ENCODE results near the gene DECR2.

Gene DECR2

DNA sequence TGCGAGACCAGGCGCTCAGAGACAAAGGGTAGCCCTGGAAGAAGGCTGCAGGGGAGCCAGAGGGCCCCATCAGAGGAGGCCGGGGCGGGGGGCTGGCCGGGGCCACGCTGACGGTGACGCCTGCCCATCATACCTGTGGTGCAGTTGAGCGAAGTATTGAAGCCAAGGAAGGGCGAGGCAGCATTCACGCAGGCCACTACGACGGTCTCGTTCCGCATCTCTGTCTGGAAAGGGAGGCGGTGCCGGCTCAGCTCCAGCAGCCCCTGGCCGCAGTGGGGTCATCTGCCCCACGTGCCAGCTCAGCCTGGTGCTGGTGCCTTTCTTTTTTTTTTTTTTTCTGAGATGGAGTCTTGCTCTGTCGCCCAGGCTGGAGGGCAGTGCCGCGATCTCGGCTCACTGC, 26.5 kb upstream of the DECR2 start:
- Histone ChIP-seq H3K79me2 (ENCODE audit: insufficient read depth, low read length) (peaks cover 3% of the 10 kb centered on the region; the same call in 1 of the 2 replicates), H3K27me3 (ENCODE audit: low read length) (no peaks in the 10 kb centered on the region), H3K36me3 (ENCODE audit: low read length) (no peaks in the 10 kb centered on the region), H3K4me2 (ENCODE audit: low read depth, low read length, poor library complexity, severe bottlenecking) (no peak overlapping the region), H2AFZ (ENCODE audit: low read depth, low read length, severe bottlenecking) (no peak overlapping the region), H3F3A (ENCODE audit: insufficient read depth) (0 out of 2 replicates have a peak, but pooled peaks cover 4% of the 10 kb centered on the region), H3K9ac (ENCODE audit: low read length) (no peak overlapping the region), H4K20me1 (ENCODE audit: low read depth, low read length) (no peaks in the 10 kb centered on the region), H3K4me3 (ENCODE audit: insufficient read depth, low read length, poor library complexity, severe bottlenecking) (no peak overlapping the region), H3K9me2 (replicated peaks; ENCODE audit: insufficient read depth, low read length) (no peaks in the 10 kb centered on the region), H3K9me3 (ENCODE audit: insufficient read depth, low read length) (no peaks in the 10 kb centered on the region), H3K27ac (ENCODE audit: low read depth, low read length) (no peak overlapping the region)
- TF ChIP-seq, protein P1, sequence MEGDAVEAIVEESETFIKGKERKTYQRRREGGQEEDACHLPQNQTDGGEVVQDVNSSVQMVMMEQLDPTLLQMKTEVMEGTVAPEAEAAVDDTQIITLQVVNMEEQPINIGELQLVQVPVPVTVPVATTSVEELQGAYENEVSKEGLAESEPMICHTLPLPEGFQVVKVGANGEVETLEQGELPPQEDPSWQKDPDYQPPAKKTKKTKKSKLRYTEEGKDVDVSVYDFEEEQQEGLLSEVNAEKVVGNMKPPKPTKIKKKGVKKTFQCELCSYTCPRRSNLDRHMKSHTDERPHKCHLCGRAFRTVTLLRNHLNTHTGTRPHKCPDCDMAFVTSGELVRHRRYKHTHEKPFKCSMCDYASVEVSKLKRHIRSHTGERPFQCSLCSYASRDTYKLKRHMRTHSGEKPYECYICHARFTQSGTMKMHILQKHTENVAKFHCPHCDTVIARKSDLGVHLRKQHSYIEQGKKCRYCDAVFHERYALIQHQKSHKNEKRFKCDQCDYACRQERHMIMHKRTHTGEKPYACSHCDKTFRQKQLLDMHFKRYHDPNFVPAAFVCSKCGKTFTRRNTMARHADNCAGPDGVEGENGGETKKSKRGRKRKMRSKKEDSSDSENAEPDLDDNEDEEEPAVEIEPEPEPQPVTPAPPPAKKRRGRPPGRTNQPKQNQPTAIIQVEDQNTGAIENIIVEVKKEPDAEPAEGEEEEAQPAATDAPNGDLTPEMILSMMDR (IDR thresholded peaks at IDR 0.05; ENCODE audit: insufficient read depth, low read length, poor library complexity, severe bottlenecking) = no peak
- no peak for TF ChIP-seq EZH2phosphoT487 (conservative IDR thresholded peaks at IDR 0.05; ENCODE audit: low read length)

DNA sequence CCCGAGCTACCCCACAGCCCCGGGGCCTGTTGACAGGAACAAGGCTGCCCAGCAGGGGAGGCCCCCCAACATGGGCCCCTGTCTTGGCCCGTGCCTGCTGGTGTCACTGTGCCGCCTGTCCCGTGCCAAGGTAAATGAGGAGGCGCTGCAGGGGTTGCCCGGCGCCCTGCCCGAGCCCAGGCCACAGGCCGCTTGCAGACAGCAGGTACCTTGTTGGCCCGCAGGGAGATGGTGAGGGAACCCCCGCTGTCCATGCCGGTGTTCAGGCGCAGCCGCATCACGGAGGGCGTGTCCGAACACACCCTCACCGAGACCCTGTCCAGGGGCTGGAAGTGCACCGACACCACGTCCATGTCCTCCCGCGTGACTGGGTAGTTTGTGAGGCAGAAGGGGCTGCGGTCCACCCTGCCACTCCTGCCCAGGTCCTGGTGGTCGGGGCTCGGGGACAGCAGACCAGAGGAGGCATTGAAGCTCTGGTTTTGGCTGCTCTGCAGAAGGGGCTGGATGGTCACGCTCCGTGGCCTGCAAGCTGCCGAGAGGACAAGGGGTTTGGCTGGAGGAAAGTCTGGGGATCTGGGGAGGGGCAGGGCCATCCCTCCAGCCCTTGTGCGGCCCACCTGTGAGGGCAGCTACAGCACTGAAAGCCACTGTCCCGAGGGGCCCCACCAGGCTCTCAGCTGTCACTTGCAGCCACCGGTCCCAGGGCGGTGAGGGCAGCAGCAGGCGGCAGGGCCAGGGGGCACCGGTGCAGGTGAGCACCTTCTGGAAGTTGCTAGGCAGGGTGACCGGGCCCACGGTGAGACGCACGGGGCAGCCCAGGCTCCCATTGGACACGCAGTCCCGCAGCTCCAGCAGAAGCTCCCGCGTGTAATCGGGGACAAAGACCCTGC, 25.5 kb upstream of the DECR2 start:
- Histone ChIP-seq H3K9me3 (ENCODE audit: insufficient read depth, low read length) (no peaks in the 10 kb centered on the region), H3K4me3 (ENCODE audit: insufficient read depth, low read length, poor library complexity, severe bottlenecking) (no peak overlapping the region), H2AFZ (ENCODE audit: low read depth, low read length, severe bottlenecking) (no peak overlapping the region), H3K9me2 (replicated peaks; ENCODE audit: insufficient read depth, low read length) (no peaks in the 10 kb centered on the region), H3K9ac (ENCODE audit: low read length) (no peak overlapping the region), H3K4me2 (ENCODE audit: low read depth, low read length, poor library complexity, severe bottlenecking) (no peak overlapping the region), H3K27ac (ENCODE audit: low read depth, low read length) (no peak overlapping the region), H4K20me1 (ENCODE audit: low read depth, low read length) (no peaks in the 10 kb centered on the region), H3K36me3 (ENCODE audit: low read length) (no peaks in the 10 kb centered on the region), H3F3A (ENCODE audit: insufficient read depth) (no peaks in the 10 kb centered on the region), H3K79me2 (ENCODE audit: insufficient read depth, low read length) (peaks cover 3% of the 10 kb centered on the region; the same call in 1 of the 2 replicates), H3K27me3 (ENCODE audit: low read length) (no peaks in the 10 kb centered on the region)
- TF ChIP-seq EZH2phosphoT487 (conservative IDR thresholded peaks at IDR 0.05; ENCODE audit: low read length) = no peak
- TF ChIP-seq, protein P1 (IDR thresholded peaks at IDR 0.05; ENCODE audit: insufficient read depth, low read length, poor library complexity, severe bottlenecking) = no peak

DNA sequence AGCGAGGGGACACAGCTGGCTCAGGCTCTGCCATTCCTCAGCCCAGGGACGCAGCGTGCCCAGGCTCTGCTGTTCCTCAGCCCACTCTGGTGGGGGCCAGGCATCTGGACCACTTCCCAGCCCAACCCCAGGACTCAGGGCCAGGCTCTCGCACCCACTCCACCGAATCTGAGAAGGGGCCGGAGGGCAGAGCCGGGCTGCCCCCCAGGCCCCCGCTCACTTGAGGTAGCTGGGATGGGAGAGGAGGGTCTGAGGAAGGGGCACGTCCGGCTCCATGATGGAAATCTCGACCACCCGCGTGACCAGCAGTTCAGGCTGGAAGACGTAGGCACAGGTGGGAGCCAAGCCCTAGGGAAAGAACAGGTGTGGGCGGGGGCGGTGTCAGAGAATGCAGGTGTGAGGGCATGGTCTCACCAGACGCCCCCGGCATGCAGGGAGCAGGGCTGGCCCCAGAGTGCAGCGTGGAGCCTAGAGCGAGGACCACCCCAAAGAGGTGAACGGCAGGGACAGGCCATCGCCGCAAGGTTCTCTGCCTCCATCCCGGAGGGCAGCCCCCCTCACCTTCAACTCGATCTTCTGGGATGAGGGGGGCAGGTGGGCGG, 24.8 kb upstream of the DECR2 start:
- no peaks in the 10 kb centered on the region for H4K20me1 ChIP-seq (ENCODE audit: low read depth, low read length)
- no peaks in the 10 kb centered on the region for H3K36me3 ChIP-seq (ENCODE audit: low read length)

More for the DNA sequence above, 24.8 kb upstream of the DECR2 start:
- H3K27ac ChIP-seq (ENCODE audit: low read depth, low read length) = no peak overlapping the region
- no peak overlapping the region for H3K4me2 ChIP-seq (ENCODE audit: low read depth, low read length, poor library complexity, severe bottlenecking)
- no peaks in the 10 kb centered on the region for H3K9me2 ChIP-seq (replicated peaks; ENCODE audit: insufficient read depth, low read length)
- no peak overlapping the region for H3K9ac ChIP-seq (ENCODE audit: low read length)
- H3K27me3 ChIP-seq (ENCODE audit: low read length) = no peaks in the 10 kb centered on the region
- H3F3A ChIP-seq (ENCODE audit: insufficient read depth) = no peaks in the 10 kb centered on the region
- no peak overlapping the region for H3K4me3 ChIP-seq (ENCODE audit: insufficient read depth, low read length, poor library complexity, severe bottlenecking)
- H3K79me2 ChIP-seq (ENCODE audit: insufficient read depth, low read length) = peaks cover 3% of the 10 kb centered on the region; the same call in 1 of the 2 replicates
- no peak overlapping the region for H2AFZ ChIP-seq (ENCODE audit: low read depth, low read length, severe bottlenecking)
- no peak for TF ChIP-seq EZH2phosphoT487 (conservative IDR thresholded peaks at IDR 0.05; ENCODE audit: low read length)
- TF ChIP-seq, protein P1 (IDR thresholded peaks at IDR 0.05; ENCODE audit: insufficient read depth, low read length, poor library complexity, severe bottlenecking) = no peak
- H3K9me3 ChIP-seq (ENCODE audit: insufficient read depth, low read length) = no peaks in the 10 kb centered on the region

Data from SU-DHL-6 (cell line).